Transverse colon (tissue), 4 donors: ENCODE data around the gene LRP1B.

Source experiments
- CTCF ChIP-seq, 5 experiments: fragments of 200-600 bp in 3 of 5; fragments of 450-650 bp in 2 of 5; sonication (generic) in 3 of 5; IDR thresholded peaks; 1 replicate in 2 of 5; 2 replicates in 3 of 5; pipeline ENCODE4 v1.5.1; 2016 to 2017; ENCODE audit warnings: antibody characterized with exemption in 5 of 5, inconsistent platforms in 3 of 5, mild to moderate bottlenecking in 2 of 5, moderate library complexity in 1 of 5
- POLR2A ChIP-seq: fragments of 450-650 bp; IDR thresholded peaks from one replicate; pipeline ENCODE4 v1.6.1; 2016; ENCODE audit warnings: antibody characterized with exemption, mild to moderate bottlenecking, moderate library complexity
- POLR2AphosphoS5 ChIP-seq, 3 donors: sonication (generic); formaldehyde crosslinking; IDR thresholded peaks; one replicate each; pipeline ENCODE4 v1.6.1; 2016; ENCODE audit warnings: antibody characterized with exemption in 3 of 3

DNA sequence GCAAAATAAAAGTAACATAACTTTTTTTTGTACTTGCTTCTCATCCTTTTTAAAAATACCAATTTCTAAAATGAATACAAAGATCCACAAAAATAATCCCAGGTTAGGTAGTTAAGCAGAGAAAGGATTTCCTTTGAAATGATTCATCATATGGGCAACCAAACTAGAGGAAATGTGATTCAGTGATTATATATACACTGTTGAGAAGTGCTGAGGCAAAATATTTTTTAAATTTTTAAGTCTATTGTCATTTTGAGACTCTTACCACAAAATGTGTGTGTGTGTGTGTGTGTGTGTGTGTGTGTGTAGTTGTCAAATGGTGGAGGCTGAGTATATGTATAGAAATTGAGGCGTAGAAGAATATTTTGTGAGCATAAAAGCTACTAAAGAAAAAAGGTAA, 1075.3 kb downstream of the LRP1B start:
- TF ChIP-seq CTCF (IDR thresholded peaks at IDR 0.05) (no peak), POLR2AphosphoS5 (IDR thresholded peaks at IDR 0.05) (no peak), POLR2A (no peak)
